ENCODE measurements around the gene HNF1B.

HNF1B gene

DNA sequence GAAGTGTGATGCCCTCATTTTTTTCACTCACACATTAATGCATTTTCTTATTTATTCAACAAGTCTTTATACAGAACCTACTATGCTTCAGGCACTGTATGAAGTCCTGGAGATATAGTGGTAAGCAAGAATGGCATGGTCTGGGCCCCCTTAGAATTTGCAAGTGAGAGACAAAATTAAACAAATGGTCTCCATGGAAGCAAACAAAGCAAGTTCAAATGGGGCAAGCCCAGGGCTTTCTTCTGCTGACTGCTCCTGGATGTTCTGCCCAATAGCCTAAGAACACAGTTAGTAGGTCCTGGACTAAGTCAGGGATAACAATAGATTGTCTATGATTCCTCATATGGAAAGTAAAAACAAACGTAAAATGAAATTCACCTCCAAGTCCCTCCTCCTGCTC, 70.3 kb downstream of the HNF1B start:
- Histone ChIP-seq H3K9ac (ENCODE audit: insufficient read length) (no peak overlapping the region), H3K36me3 (ENCODE audit: insufficient read depth, low read length) (no peaks in the 10 kb centered on the region), H3K27ac (no peak overlapping the region), H3K9me3 (ENCODE audit: low read depth, low read length) (no peaks in the 10 kb centered on the region), H3K4me3 (no peak overlapping the region)
- DNase-seq (ENCODE audit: low read depth, low spot score) = no peak
- TF ChIP-seq EZH2 (IDR thresholded peaks at IDR 0.05) (no peak), POLR2AphosphoS5 (IDR thresholded peaks at IDR 0.05; ENCODE audit: borderline replicate concordance, low read depth, low read length) (no peak), FOXP2 (optimal IDR thresholded peaks at IDR 0.05; ENCODE audit: control extremely low read depth, extremely low read length, insufficient read depth) (no peak)

DNA sequence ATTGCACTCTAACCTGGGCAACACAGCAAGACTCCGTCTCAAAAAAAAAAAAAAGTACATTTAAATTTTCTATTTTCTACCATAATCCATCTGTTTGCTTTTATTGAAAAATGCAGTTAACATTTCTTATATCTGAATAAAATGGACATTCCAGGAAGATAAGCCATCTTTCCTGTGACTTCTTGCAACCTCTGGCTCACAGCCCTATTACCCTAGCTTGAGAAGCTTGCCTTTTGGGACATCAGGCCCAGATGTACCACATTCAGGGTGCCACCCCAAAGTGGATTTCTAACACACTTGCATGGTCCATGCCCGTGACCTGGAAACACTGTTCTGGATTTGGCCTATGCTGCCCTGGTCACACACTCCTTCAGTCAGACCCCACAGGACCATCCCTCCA, 71.5 kb downstream of the HNF1B start:
- H3K9me3 ChIP-seq (ENCODE audit: low read depth, low read length) = no peaks in the 10 kb centered on the region
- TF ChIP-seq EZH2 (IDR thresholded peaks at IDR 0.05) (no peak), FOXP2 (optimal IDR thresholded peaks at IDR 0.05; ENCODE audit: control extremely low read depth, extremely low read length, insufficient read depth) (no peak), POLR2AphosphoS5 (IDR thresholded peaks at IDR 0.05; ENCODE audit: borderline replicate concordance, low read depth, low read length) (no peak)
- no peak overlapping the region for H3K9ac ChIP-seq (ENCODE audit: insufficient read length)
- DNase-seq (ENCODE audit: low read depth, low spot score) = no peak
- no peak overlapping the region for H3K27ac ChIP-seq
- H3K36me3 ChIP-seq (ENCODE audit: insufficient read depth, low read length) = no peaks in the 10 kb centered on the region
- H3K4me3 ChIP-seq = no peak overlapping the region

DNA sequence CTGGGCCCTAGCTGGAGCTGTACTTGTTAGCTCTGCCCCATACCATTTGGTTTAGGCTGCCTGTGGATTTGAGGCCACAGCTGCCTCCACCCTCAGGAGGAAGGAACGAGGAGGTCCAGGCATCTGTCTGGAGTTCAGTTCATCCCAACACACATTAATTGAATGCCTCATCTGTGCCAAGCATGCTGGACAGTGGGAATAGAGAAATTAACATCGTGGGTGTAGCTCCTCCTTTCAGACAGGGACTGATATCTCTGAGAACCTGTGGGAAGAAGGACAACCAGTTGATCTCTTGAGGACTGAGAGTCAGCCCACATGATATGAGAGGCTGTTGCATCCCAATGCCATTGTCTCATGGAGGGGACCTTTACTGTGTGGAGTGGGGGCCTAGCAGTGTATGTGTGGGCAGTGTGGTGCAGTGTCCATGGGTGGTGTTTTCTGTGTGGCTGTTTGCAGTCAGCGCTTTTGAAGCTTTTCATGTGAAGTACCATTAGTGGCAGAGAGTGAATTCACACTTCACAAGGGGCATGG, 72.2 kb downstream of the HNF1B start:
- Histone ChIP-seq H3K4me3 (no peak overlapping the region), H3K9me3 (ENCODE audit: low read depth, low read length) (no peaks in the 10 kb centered on the region), H3K27ac (no peak overlapping the region), H3K36me3 (ENCODE audit: insufficient read depth, low read length) (no peaks in the 10 kb centered on the region), H3K9ac (ENCODE audit: insufficient read length) (no peak overlapping the region)
- no peak for DNase-seq (ENCODE audit: low read depth, low spot score)
- TF ChIP-seq EZH2 (IDR thresholded peaks at IDR 0.05) (no peak), POLR2AphosphoS5 (IDR thresholded peaks at IDR 0.05; ENCODE audit: borderline replicate concordance, low read depth, low read length) (no peak), FOXP2 (optimal IDR thresholded peaks at IDR 0.05; ENCODE audit: control extremely low read depth, extremely low read length, insufficient read depth) (no peak)

DNA sequence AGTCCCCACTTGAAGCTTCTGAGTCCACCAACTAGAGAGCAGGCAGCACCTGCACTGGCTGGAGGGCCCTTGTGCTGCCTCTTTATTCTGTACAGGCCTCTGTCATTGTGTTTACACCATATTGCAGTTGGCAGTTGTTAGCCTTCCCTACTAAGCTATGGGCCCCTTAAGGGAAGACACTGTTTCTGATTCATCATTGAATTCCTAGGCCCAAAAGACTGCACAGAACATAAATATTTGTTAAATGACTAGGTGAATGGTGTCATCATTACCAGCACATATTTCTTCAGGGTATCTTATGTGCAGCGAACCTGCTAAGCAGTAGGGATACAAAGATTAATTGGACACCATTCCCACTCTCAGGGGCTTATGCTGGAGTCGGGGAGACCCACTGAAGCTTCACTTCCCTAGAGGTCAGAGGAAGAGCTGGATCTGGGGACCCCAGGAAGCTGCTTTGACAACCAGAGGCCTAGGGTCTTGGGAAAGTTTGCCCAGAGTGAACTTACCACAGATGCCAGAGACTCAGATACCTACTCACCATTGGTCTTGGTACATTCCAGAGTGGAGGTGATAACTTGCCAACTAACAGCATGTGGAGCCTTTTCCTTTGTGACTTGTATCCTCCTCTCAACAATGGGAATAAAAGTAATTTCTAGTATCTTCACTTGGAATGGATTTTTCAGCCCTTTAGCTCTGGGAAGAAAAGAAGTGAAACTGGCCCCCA, 72.9 kb downstream of the HNF1B start:
- no peak overlapping the region for H3K9ac ChIP-seq (ENCODE audit: insufficient read length)
- no peak overlapping the region for H3K27ac ChIP-seq
- no peak overlapping the region for H3K4me3 ChIP-seq
- no peak for DNase-seq (ENCODE audit: low read depth, low spot score)
- TF ChIP-seq EZH2 (IDR thresholded peaks at IDR 0.05) = no peak
- TF ChIP-seq FOXP2 (optimal IDR thresholded peaks at IDR 0.05; ENCODE audit: control extremely low read depth, extremely low read length, insufficient read depth) = no peak
- TF ChIP-seq POLR2AphosphoS5 (IDR thresholded peaks at IDR 0.05; ENCODE audit: borderline replicate concordance, low read depth, low read length) = no peak
- H3K9me3 ChIP-seq (ENCODE audit: low read depth, low read length) = no peaks in the 10 kb centered on the region
- no peaks in the 10 kb centered on the region for H3K36me3 ChIP-seq (ENCODE audit: insufficient read depth, low read length)

DNA sequence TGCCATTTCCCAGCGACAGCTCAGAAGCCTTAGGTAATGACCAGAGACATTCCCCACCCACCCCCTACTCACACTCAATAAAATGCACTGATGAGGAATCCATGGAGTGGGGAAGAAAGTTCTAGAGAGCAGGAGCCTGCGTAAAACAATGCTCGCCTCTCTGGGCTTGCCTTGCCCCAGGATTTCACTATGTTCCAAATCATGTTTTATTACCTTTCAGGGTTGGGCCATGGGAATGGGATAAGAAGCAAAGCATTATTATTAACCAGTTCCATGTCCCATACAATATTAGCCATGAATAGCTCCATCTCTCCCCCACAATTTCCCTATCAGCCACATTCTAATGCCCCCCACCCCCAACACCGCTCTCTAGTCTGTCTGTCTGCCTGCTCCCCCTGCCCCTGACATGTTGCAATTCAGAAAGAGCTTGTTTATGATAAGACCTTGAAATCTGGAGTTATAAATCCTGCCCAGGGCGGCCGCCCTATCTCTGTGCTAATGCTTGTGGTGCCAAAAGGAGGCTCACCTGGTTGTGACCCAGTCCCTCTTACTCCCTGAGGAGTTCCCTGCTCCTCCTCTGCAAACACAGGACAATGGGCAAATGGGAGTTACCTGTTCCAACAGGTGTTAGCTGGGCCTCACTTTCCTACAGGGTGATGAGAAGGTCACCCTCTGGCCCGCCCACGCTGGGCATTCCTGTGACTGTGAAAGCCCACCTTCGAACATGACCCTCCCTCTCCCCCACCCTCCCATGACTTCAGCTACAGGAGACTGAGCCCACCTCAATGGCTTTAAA, 73.6 kb downstream of the HNF1B start:
- no peak for DNase-seq (ENCODE audit: low read depth, low spot score)
- Histone ChIP-seq H3K36me3 (ENCODE audit: insufficient read depth, low read length) (no peaks in the 10 kb centered on the region), H3K9me3 (ENCODE audit: low read depth, low read length) (no peaks in the 10 kb centered on the region), H3K4me3 (no peak overlapping the region), H3K9ac (ENCODE audit: insufficient read length) (no peak overlapping the region), H3K27ac (no peak overlapping the region)
- TF ChIP-seq FOXP2 (optimal IDR thresholded peaks at IDR 0.05; ENCODE audit: control extremely low read depth, extremely low read length, insufficient read depth) = no peak
- TF ChIP-seq EZH2 (IDR thresholded peaks at IDR 0.05) = no peak
- no peak for TF ChIP-seq POLR2AphosphoS5 (IDR thresholded peaks at IDR 0.05; ENCODE audit: borderline replicate concordance, low read depth, low read length)

DNA sequence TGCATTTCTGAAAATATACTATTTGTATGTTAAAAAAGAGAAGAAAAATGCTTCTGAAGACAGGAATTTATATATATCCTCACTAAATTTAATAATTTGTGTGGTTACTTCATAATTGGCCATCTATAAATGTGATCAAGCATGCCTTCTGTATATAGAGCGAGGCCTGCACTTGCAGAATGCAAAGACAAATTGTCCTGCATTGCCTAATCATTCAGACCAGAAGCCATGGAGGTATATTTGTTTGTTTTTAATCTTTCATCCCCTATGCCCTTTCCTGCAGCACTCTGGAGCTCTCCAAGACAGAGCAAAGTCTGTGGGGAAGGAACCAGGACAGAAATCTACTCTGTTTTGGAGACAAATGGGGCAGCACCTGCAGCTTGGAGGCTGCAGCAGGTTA, 77.8 kb downstream of the HNF1B start:
- Histone ChIP-seq H3K9me3 (ENCODE audit: low read depth, low read length) (no peaks in the 10 kb centered on the region), H3K27ac (no peak overlapping the region), H3K9ac (ENCODE audit: insufficient read length) (no peak overlapping the region), H3K36me3 (ENCODE audit: insufficient read depth, low read length) (no peaks in the 10 kb centered on the region), H3K4me3 (no peak overlapping the region)
- no peak for TF ChIP-seq FOXP2 (optimal IDR thresholded peaks at IDR 0.05; ENCODE audit: control extremely low read depth, extremely low read length, insufficient read depth)
- no peak for TF ChIP-seq EZH2 (IDR thresholded peaks at IDR 0.05)
- TF ChIP-seq POLR2AphosphoS5 (IDR thresholded peaks at IDR 0.05; ENCODE audit: borderline replicate concordance, low read depth, low read length) = no peak
- DNase-seq (ENCODE audit: low read depth, low spot score) = no peak

DNA sequence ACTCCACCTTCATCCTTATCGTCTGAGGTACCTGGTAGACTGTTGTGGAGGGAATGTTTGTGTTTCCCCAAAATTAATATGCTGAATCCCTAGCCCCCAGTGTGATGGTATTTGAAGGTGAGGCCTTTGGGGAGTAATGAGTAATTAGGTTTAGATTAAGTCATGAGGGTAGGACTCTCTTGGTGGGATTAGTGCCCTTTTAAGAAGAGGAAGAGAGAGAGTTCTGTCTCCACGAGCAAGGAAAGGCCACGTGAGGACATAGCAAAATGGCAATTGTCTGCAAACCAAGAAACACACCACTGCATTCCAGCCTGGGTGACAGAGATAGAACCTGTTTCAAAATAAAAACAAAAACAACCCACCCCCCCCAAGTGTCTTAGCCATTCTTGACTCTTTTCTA, 80.6 kb downstream of the HNF1B start:
- H3K27ac ChIP-seq = no peak overlapping the region
- H3K9me3 ChIP-seq (ENCODE audit: low read depth, low read length) = no peaks in the 10 kb centered on the region
- H3K36me3 ChIP-seq (ENCODE audit: insufficient read depth, low read length) = no peaks in the 10 kb centered on the region
- no peak for TF ChIP-seq POLR2AphosphoS5 (IDR thresholded peaks at IDR 0.05; ENCODE audit: borderline replicate concordance, low read depth, low read length)
- no peak for TF ChIP-seq FOXP2 (optimal IDR thresholded peaks at IDR 0.05; ENCODE audit: control extremely low read depth, extremely low read length, insufficient read depth)
- no peak for TF ChIP-seq EZH2 (IDR thresholded peaks at IDR 0.05)
- no peak overlapping the region for H3K9ac ChIP-seq (ENCODE audit: insufficient read length)
- H3K4me3 ChIP-seq = no peak overlapping the region
- no peak for DNase-seq (ENCODE audit: low read depth, low spot score)

DNA sequence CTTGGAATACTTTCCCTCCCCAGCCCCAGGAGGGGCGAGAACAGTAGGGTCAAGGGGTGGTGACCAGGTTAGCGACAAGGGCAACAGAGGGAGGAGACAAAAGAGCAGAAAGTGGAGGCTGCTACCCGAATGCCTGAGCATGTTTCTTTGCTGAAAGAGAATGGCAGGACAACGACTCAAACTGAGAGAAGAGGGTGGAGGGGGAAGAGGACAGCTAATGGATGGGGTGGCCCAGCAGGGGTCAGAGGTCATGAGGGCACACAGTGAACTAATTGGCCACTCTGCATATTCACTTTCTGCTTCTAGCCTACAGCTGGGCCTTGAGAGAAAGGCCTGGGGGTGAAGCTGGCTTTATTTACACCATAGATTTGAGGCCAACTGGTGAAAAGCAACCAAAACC, 82.5 kb downstream of the HNF1B start:
- no peak for DNase-seq (ENCODE audit: low read depth, low spot score)
- TF ChIP-seq EZH2 (IDR thresholded peaks at IDR 0.05) (no peak), FOXP2 (optimal IDR thresholded peaks at IDR 0.05; ENCODE audit: control extremely low read depth, extremely low read length, insufficient read depth) (no peak), POLR2AphosphoS5 (IDR thresholded peaks at IDR 0.05; ENCODE audit: borderline replicate concordance, low read depth, low read length) (no peak)
- H3K27ac ChIP-seq = no peak overlapping the region
- H3K9me3 ChIP-seq (ENCODE audit: low read depth, low read length) = no peaks in the 10 kb centered on the region
- no peak overlapping the region for H3K4me3 ChIP-seq
- H3K36me3 ChIP-seq (ENCODE audit: insufficient read depth, low read length) = no peaks in the 10 kb centered on the region
- no peak overlapping the region for H3K9ac ChIP-seq (ENCODE audit: insufficient read length)
